Right cardiac atrium (tissue), 5 donors: ENCODE results near the gene FMO3. TPM values are rescaled to one million over a fixed set of nuclear protein-coding genes. Genes with fewer than 3 reads are reported as not detected.

ENCODE experiments used
- ATAC-seq, 2 donors: fragments of 200-7000 bp; cut with Tn5 transposase; one replicate each; pipeline versions ENCODE4 v1.8.0 to v1.9.1; 2020; ENCODE audit warnings: moderate library complexity in 2 of 2, mild to moderate bottlenecking in 1 of 2
- DNase-seq, 3 donors: peaks; one replicate each; pipeline ENCODE4 v3.0.0-alpha.2; 2020
- H3K27ac ChIP-seq: one replicate; pipeline ENCODE4 v1.5.1; 2013; ENCODE audit warnings: mild to moderate bottlenecking, low read length, control low read depth, moderate library complexity
- H3K27me3 ChIP-seq: one replicate; pipeline ENCODE4 v1.6.1; 2013; ENCODE audit not compliant: control insufficient read depth, insufficient read depth
- H3K4me1 ChIP-seq: one replicate; pipeline ENCODE4 v1.6.1; 2013; ENCODE audit warnings: low read length; ENCODE audit not compliant: control insufficient read depth, insufficient read depth
- H3K4me3 ChIP-seq: one replicate; pipeline ENCODE4 v1.5.1; 2013; ENCODE audit warnings: low read length, control low read depth
- H3K9me3 ChIP-seq: one replicate; pipeline ENCODE4 v1.6.1; 2013; ENCODE audit warnings: low read length; ENCODE audit not compliant: control insufficient read depth
- WGBS: extraction: QIAGEN DNeasy Blood & Tissue Kit; methylation state at CpG from one replicate; pipeline ENCODE4 v1.1.7; 2013; 5-methylcytosine and 5-hydroxymethylcytosine counted together
- intact Hi-C, 4 donors: fragments of 100-400 bp; cut with DNase I; formaldehyde crosslinking; loops; one replicate each; pipeline versions ENCODE4 v1.11.0 to v1.14.0; 2022 to 2023
- polyA plus RNA-seq: library from polyadenylated mRNA; stranded (reverse); fragments of 200-250 nt; gene quantifications from one replicate; pipeline ENCODE4 v1.2.3, GENCODE V29; 2013
- total RNA-seq, 4 donors: library from RNA; stranded (reverse); fragmentation: NEBNext Ultra II Directional; extraction: Animal tissue kit (Norgen Biotek cat#: 25700); gene quantifications; one replicate each; pipeline ENCODE4 v1.2.1, GENCODE V29; 2021
- donor health status: healthy with polysubstance abuse.
- donor health status: DM: no; HTN: yes; CAD: no.
- donor health status: DM: no; HTN: no; CAD: no.
- donor health status: DM: no; HTN: yes; CAD: no; lungs with severe emphysema.
- donor health status: DM: yes; HTN: yes; CAD: no.

FMO3 gene
- total and polyA plus RNA-seq, 5 donors = 0.62 to 2.0 (median 1.4) TPM

DNA sequence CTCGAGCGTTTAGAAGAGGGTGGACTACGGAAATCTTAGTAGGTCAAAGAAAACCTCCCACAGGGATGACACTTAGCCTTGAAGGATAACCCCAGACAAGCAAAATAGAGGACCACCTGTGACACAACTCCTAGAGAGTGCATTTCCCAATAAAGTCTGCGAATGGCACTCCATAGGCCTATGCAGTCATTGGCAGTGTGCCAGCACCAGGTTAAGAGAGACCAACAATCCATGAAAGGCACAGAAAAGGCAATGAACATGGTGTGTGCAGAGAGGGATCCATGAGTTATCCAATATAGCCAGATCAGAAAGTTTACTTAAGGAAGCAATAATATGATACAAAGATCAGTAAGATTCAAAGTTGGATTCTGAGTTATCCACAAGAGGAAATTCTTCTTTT lies 49.2 kb downstream of the FMO3 start:
- 81% methylated on average over 4 of the region's 4 CpGs for WGBS
- H3K4me1 ChIP-seq = peaks cover 9% of the 10 kb centered on the region
- peak in 1 of 3 donors; percentile 56 for DNase-seq
- peak overlapping the region; percentile 89 for H3K27ac ChIP-seq
- no peak overlapping the region for H3K4me3 ChIP-seq
- intact Hi-C loops = no loop called here
- no peak for ATAC-seq
- H3K9me3 ChIP-seq = no peaks in the 10 kb centered on the region
- no peaks in the 10 kb centered on the region for H3K27me3 ChIP-seq

DNA sequence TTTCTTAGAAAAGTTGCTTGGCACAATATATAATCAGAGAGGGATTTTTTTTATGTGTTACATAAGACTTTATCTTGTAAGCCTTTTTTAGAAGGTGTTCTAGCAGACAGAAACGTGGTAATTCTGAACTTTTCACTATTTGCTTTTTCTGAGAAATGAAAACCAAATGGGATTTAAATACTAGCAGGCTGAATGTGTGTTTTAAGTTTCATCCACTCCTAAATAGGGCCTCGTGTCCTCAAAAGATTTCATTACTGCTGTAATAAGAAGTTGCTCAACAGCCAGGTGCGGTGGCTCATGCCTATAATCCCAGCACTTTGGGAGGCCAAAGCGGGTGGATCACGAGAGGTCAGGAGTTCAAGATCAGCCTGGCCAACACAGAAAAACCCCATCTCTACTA lies 49.7 kb downstream of the FMO3 start:
- intact Hi-C loops = no loop called here
- Histone ChIP-seq H3K9me3 (no peaks in the 10 kb centered on the region), H3K27ac (peak overlapping the region; percentile 77), H3K4me1 (peaks cover 9% of the 10 kb centered on the region), H3K27me3 (no peaks in the 10 kb centered on the region), H3K4me3 (no peak overlapping the region)
- no peak for ATAC-seq
- DNase-seq = peak in 2 of 3 donors; percentile 31 to 64
- 60% methylated on average over 5 of the region's 5 CpGs for WGBS

DNA sequence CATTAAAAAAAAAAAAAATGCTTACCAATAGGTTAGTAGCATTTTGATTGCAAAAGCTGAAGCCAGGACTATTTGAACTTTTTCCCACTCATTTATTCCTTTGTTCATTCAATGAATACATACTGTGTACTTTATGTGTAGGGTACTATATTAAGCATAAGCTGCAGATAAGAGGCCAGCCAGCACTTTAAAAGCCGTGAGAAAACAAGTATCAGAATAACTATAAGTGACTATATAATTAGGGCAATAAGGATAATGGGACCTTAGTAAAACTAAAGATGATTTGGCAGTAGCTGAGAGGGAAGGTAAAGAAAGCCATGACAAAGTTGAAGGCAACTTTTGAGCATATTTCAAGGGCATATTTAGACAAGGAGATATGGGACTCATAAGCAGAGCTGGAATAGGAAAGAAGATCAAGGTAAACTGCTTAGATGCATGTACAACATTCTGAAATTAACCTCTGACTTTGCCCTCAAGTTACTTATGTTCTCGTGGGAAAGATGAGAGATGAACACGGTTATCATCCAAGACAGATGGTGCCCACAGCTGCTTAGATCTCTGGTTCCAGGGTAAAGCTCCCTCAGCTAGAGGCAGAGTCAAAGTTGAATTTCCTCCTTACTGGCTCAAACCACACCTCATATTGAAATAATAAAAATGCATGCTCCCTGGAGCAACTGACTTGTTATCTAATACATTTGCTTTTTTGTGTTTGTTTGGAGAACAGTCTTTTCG lies 50.4 kb downstream of the FMO3 start:
- Histone ChIP-seq H3K9me3 (no peaks in the 10 kb centered on the region), H3K4me3 (no peak overlapping the region), H3K27me3 (no peaks in the 10 kb centered on the region), H3K27ac (peak overlapping the region; percentile 77), H3K4me1 (peaks cover 7% of the 10 kb centered on the region)
- ATAC-seq (no peak), DNase-seq (peak in 1 of 3 donors; percentile 36)
- intact Hi-C loops = no loop called here
- 27% methylated on average over 4 of the region's 4 CpGs for WGBS

DNA sequence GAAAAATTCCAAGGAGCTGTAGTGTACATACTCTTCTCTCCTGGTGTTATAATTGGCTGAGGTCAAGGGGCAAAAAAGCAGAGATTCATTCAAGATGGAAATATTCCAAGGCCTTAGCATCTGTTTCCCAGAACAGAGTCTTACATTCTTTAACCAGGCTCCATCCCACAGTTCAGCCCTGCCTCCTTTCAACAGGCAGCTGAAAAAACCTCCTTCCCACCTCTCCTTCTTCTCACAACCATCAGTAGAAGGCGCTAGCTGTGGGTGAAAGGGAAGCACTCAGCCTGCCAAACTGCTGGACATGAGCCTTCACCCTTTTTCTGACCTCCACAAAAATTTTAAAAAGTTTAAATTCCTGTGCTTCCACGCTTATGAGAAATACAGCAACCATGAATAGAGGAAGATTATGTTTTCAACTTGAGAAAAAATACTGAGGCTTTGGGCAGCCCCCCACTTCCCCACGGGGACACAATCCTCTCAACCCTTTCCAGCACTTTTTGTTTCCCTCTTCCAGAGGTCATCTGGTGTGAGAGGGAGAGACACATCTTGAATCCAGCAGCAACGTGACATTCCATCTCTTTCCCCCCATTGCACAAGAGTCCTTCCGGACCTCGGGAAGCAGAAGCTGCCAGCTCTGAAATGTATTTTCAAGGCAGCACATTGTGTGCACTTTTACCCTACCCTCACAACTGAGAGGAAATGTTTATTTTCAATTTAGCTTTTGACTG lies 51.1 kb downstream of the FMO3 start:
- DNase-seq (peak; percentile 68 to 80 (median 73)), ATAC-seq (peak; percentile 88 to 89)
- H3K27me3 ChIP-seq = no peaks in the 10 kb centered on the region
- no peak overlapping the region for H3K4me3 ChIP-seq
- H3K9me3 ChIP-seq = no peaks in the 10 kb centered on the region
- WGBS = 21% methylated on average over 6 of the region's 6 CpGs
- peaks cover 7% of the 10 kb centered on the region for H3K4me1 ChIP-seq
- peak overlapping the region; percentile 88 for H3K27ac ChIP-seq
- intact Hi-C loops = loop anchor here in 1 of 4 donors (2.0 kb wide), 1 partner anchor 45 kb away; no protein-coding TSS in a partner anchor

DNA sequence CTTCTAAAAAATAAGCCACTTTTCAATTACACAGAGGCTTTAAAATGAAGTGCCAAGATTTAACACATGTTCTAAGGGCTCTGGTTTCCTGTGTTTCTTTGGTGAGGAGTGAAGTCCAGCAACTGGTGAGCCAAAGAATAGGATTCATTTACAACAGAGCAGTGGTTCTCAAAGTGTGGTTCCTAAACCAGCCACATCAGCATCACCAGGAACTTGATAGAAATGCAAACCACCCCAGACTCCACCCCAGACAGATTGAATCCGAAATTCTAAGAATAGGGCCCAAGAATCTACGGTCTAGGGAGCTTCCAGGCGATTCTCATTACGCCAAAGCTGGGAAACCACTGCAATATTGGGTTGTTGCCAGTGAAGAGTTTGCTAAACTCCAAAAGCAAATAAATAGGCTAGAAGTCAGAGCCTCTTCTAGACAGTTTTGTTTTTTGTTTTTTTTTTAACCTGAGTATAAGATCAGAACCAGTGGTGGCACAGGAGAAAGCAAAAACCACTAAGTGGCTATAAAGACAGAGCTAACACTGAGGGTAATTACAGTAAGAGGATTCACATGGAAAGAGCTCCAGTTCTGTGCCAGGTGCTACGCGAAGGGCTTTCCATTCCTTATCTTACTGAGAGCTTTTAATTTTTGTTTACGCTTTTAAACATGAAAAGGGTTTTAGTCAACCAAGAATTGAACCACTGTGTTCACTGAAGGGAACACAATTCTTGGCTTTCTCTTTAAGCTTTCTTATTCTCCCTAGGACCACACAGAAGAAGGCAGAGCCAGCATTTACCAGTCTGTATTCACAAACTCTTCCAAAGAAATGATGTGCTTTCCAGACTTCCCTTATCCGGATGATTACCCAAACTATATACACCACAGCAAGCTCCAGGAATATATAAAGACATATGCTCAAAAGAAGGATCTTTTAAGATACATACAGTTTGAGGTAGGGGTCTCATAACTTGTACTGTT lies 52.0 kb downstream of the FMO3 start:
- peak overlapping the region; percentile 88 for H3K27ac ChIP-seq
- no peaks in the 10 kb centered on the region for H3K9me3 ChIP-seq
- peak in 2 of 3 donors; percentile 28 to 55 for DNase-seq
- H3K27me3 ChIP-seq = no peaks in the 10 kb centered on the region
- 32% methylated on average over 8 of the region's 8 CpGs for WGBS
- peak; percentile 69 to 79 for ATAC-seq
- H3K4me3 ChIP-seq = peak overlapping the region; percentile 9
- H3K4me1 ChIP-seq = peaks cover 7% of the 10 kb centered on the region
- intact Hi-C loops = loop anchor here in 1 of 4 donors (2.0 kb wide), 1 partner anchor 44 kb away; no protein-coding TSS in a partner anchor

DNA sequence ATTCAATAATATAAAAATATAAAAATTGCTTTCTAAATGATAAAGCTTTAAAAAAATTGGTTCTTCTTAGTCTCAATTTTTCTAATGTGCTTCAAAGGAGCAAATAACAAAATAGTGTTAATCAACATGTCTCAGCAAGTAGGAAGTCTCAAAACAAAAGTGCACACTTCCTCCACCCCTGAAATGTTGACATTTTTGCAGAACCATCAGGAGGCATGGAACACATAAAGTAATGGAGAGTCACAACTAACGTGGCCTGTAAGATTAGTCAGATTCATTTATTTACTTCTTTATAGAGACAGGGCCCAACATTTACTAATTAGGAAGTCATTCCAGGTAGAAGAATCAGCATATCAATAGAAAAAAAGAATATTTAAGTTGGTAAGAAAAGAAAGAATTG lies 59.5 kb downstream of the FMO3 start:
- ATAC-seq (no peak), DNase-seq (no peak)
- Histone ChIP-seq H3K27ac (no peak overlapping the region), H3K4me3 (no peak overlapping the region), H3K9me3 (no peaks in the 10 kb centered on the region), H3K4me1 (no peaks in the 10 kb centered on the region), H3K27me3 (no peaks in the 10 kb centered on the region)
- intact Hi-C loops = no loop called here
- 79% methylated on average over 1 of the region's 1 CpG for WGBS

DNA sequence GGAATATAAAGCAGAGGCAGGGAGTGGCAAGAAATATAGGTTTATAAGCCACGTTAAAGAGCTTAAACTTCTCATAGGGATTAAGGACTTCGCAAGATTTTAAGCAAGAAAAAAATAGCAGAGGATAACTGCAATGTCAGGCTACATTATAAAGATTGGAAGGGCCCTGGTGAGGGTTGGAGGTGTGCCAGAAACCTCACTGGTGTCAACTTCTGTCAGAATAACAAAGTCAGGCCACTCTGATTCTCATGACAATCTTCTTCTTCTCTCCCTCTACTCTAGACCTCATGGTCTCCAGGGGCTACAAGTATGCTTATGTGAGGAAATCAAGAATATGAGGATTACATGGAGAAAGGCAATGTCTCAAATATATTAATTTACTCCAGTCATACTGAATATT lies 61.8 kb downstream of the FMO3 start:
- no peaks in the 10 kb centered on the region for H3K9me3 ChIP-seq
- H3K4me1 ChIP-seq = no peaks in the 10 kb centered on the region
- ATAC-seq (no peak), DNase-seq (peak in 2 of 3 donors; percentile 17 to 31)
- no peaks in the 10 kb centered on the region for H3K27me3 ChIP-seq
- WGBS = 70% methylated on average over 2 of the region's 2 CpGs
- H3K27ac ChIP-seq = no peak overlapping the region
- intact Hi-C loops = no loop called here
- H3K4me3 ChIP-seq = no peak overlapping the region

DNA sequence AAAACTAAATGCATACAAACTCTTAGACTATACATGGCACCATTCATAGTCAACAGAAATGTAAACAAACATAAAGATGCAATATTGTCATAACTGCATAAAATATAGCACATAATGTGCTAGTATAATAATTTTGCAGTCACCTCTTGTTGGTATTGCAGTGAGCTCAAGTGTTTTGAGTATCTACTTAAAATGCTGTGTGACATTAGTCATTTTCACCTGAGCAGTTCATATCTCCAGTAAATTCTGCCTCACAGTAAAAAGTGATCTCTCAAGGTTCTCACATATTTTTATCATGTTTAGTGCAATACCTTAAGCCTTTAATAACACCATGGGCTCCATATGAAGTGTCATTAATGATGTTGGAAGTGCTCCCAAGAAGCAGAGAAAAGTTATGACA lies 64.8 kb downstream of the FMO3 start:
- H3K27me3 ChIP-seq = no peaks in the 10 kb centered on the region
- no peak overlapping the region for H3K4me3 ChIP-seq
- no peaks in the 10 kb centered on the region for H3K9me3 ChIP-seq
- intact Hi-C loops = no loop called here
- ATAC-seq (no peak), DNase-seq (no peak)
- H3K27ac ChIP-seq = no peak overlapping the region
- no peaks in the 10 kb centered on the region for H3K4me1 ChIP-seq

DNA sequence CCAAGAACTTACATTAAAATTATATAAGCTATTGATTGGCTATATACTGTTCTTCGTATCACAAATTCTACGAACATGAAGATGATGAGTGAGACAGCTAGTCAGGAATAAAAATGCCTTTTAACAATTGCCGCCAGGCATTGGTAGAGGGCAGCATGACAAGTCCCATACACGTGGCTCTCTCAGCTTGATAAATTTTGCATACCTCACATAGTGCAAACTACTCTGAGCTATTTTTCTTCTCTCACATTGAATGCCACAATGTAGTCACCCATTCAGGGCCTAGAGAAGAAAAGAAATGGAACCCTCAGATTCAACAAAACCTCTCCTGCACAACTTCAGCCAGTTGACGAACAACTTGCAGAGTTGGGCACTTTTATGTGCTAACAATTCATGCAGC lies 67.4 kb downstream of the FMO3 start:
- 67% methylated on average over 5 of the region's 5 CpGs for WGBS
- ATAC-seq (peak in 1 of 2 donors; percentile 67), DNase-seq (peak in 1 of 3 donors; percentile 15)
- H3K27me3 ChIP-seq = no peaks in the 10 kb centered on the region
- H3K4me3 ChIP-seq = no peak overlapping the region
- no peaks in the 10 kb centered on the region for H3K9me3 ChIP-seq
- no peak overlapping the region for H3K27ac ChIP-seq
- H3K4me1 ChIP-seq = peaks cover 3% of the 10 kb centered on the region
- intact Hi-C loops = no loop called here

DNA sequence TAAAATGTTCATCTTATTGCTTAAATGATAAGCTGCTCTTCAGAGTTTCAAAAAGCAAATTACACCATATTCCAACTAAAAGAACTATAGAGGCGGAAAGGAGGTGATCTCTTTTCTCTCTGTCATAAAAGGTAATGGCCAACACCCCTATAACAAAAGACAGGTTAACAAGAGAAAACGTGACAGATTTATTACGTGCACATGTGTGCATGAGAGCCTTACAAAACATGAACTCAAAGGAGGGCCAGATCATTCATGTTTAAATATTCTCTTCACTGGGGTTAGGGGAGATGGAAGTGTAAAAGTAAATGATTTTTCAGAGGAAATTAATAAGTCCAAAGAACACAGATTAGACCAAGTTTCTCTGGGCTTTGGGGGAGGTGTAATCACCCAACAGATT lies 67.8 kb downstream of the FMO3 start:
- no peak for DNase-seq
- 92% methylated on average over 3 of the region's 3 CpGs for WGBS
- no peaks in the 10 kb centered on the region for H3K27me3 ChIP-seq
- peaks cover 3% of the 10 kb centered on the region for H3K4me1 ChIP-seq
- no peaks in the 10 kb centered on the region for H3K9me3 ChIP-seq
- intact Hi-C loops = no loop called here
- H3K4me3 ChIP-seq = no peak overlapping the region
- no peak for ATAC-seq
- no peak overlapping the region for H3K27ac ChIP-seq
